Activated CD4-positive, alpha-beta T cell treated with anti-CD3 and anti-CD28 coated beads, Interleukin-2, amount 10 ng/mL, durations not matched to agents 24 days and 14 days (primary cell): ENCODE results near the gene KCNQ5. TPM values are rescaled to one million over a fixed set of nuclear protein-coding genes. Genes with fewer than 3 reads are reported as not detected.
A peak's percentile ranks its signal among the peaks of the same experiment; 100 is the strongest.
"Not testable (repeated sequence)": the region's sequence is repeated elsewhere in the genome, so short reads cannot be mapped to it uniquely, and the experiment has no call there.

ENCODE experiments used
- DNase-seq: peaks from one replicate; pipeline ENCODE4 v3.0.0; 2022
- H3K27ac Mint-ChIP-seq: one replicate; pipeline ENCODE4 v1.8.0; 2022; ENCODE audit warnings: mild to moderate bottlenecking, mixed read lengths
- H3K27me3 Mint-ChIP-seq: one replicate; pipeline ENCODE4 v1.8.0; 2022; ENCODE audit warnings: mixed read lengths
- H3K36me3 Mint-ChIP-seq: one replicate; pipeline ENCODE4 v1.8.0; 2022; ENCODE audit warnings: low read depth, mild to moderate bottlenecking, mixed read lengths
- H3K4me1 Mint-ChIP-seq: one replicate; pipeline ENCODE4 v1.8.0; 2021; ENCODE audit warnings: mixed read lengths
- H3K4me3 Mint-ChIP-seq: one replicate; pipeline ENCODE4 v1.8.0; 2022; ENCODE audit warnings: mild to moderate bottlenecking, moderate library complexity, mixed read lengths
- H3K9me3 Mint-ChIP-seq: one replicate; pipeline ENCODE4 v1.8.0; 2021; ENCODE audit warnings: mixed read lengths
- intact Hi-C: fragments of 100-400 bp; cut with micrococcal nuclease; formaldehyde crosslinking; loops from one replicate; pipeline ENCODE4 v1.15.1; 2023
- total RNA-seq: library from RNA; stranded (reverse); gene quantifications from 2 replicates; pipeline ENCODE4 v1.2.3, GENCODE V29; 2022

The KCNQ5 gene
- total RNA-seq, 1 donor from 2014 or later: 13.7 TPM

DNA sequence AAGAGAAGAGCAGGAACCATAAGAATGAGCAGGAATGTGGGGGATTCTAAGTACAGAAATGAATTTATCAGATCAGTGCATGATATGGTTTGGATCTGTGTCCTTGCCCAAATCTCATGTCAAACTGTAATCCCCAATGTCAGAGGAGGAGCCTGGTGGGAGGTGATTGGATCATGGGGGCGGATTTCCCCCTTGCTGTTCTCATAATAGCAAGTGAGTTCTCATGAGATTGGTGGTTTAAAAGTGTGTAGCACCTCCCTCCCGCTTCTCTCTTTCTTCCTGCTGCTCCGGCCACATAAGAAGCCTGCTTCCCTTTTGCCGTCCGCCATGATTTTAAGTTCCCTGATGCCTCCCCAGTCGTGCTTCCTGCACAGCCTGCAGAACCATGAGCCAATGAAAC, 554.2 kb downstream of the KCNQ5 start:
- H3K27ac Mint-ChIP-seq: no peak overlapping the region
- peaks cover 3% of the 10 kb centered on the region for H3K4me1 Mint-ChIP-seq
- intact Hi-C loops: no loop called here
- H3K36me3 Mint-ChIP-seq: no peaks in the 10 kb centered on the region
- DNase-seq: no peak
- no peaks in the 10 kb centered on the region for H3K9me3 Mint-ChIP-seq
- H3K27me3 Mint-ChIP-seq: no peaks in the 10 kb centered on the region
- no peak overlapping the region for H3K4me3 Mint-ChIP-seq

DNA sequence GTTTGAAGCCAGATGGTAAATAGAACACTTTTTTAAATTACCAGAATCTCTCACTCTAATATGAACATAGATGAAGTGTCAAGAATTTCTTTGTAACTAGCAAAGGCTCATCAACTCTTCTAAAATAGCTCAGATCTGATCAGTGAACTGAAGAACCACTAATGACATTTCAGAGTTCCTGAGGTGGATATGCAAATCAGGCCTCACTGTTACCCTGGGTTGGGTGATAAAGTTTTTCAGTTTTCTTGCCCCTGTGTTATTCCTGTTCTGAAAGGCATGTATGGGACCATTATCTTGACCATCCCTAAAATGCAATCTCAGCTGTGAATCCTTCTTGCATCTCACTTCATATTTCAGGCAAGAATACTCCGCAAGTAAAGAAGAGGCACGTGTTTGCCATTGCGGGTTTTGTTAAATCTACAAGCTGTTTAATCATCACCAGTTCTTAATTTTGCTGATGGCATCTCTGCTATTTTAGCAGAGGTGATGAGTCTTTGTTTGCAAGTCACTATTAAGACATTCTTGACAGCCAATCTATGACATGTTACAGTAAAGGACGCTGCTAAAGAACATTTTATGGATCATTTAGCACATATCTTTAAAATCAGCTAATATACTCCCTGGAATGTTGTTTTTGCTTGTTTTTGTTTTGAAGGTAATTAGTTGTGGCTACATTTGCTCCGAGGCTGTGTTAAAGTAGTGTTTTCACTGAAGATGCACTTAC, 555.5 kb downstream of the KCNQ5 start:
- Mint-ChIP-seq H3K9me3 (no peaks in the 10 kb centered on the region), H3K4me3 (no peak overlapping the region), H3K27me3 (no peaks in the 10 kb centered on the region), H3K36me3 (no peaks in the 10 kb centered on the region), H3K27ac (no peak overlapping the region), H3K4me1 (peaks cover 3% of the 10 kb centered on the region)
- DNase-seq: no peak
- intact Hi-C loops: no loop called here

GRCh38 chr6:73180076-73180738, 558.3 kb downstream of the KCNQ5 start:
- intact Hi-C loops: loop anchor here (2.0 to 10.0 kb wide), 3 partner anchors 49 to 1645 kb away; no protein-coding TSS in a partner anchor
- DNase-seq: no peak
- H3K4me3 Mint-ChIP-seq: no peak overlapping the region
- peaks cover 3% of the 10 kb centered on the region for H3K4me1 Mint-ChIP-seq
- H3K27ac Mint-ChIP-seq: no peak overlapping the region
- H3K36me3 Mint-ChIP-seq: no peaks in the 10 kb centered on the region
- H3K9me3 Mint-ChIP-seq: no peaks in the 10 kb centered on the region
- no peaks in the 10 kb centered on the region for H3K27me3 Mint-ChIP-seq

- Mint-ChIP-seq H3K4me3 (no peak overlapping the region), H3K36me3 (no peaks in the 10 kb centered on the region), H3K4me1 (peaks cover 3% of the 10 kb centered on the region), H3K27ac (no peak overlapping the region), H3K27me3 (no peaks in the 10 kb centered on the region), H3K9me3 (no peaks in the 10 kb centered on the region)
- DNase-seq: peak; percentile 67
- intact Hi-C loops: loop anchor here (1.0 to 10.0 kb wide), 5 partner anchors 50 to 1646 kb away; no protein-coding TSS in a partner anchor
These were observed 559.1 kb downstream of the KCNQ5 start for GRCh38 chr6:73180763-73181619.

GRCh38 chr6:73182021-73182607, 560.2 kb downstream of the KCNQ5 start:
- intact Hi-C loops: loop anchor here (10.0 kb wide), 1 partner anchor 1647 kb away; no protein-coding TSS in a partner anchor
- DNase-seq: no peak
- no peaks in the 10 kb centered on the region for H3K9me3 Mint-ChIP-seq
- no peak overlapping the region for H3K4me3 Mint-ChIP-seq
- no peaks in the 10 kb centered on the region for H3K36me3 Mint-ChIP-seq
- no peak overlapping the region for H3K27ac Mint-ChIP-seq
- peaks cover 3% of the 10 kb centered on the region for H3K4me1 Mint-ChIP-seq
- H3K27me3 Mint-ChIP-seq: no peaks in the 10 kb centered on the region

DNA sequence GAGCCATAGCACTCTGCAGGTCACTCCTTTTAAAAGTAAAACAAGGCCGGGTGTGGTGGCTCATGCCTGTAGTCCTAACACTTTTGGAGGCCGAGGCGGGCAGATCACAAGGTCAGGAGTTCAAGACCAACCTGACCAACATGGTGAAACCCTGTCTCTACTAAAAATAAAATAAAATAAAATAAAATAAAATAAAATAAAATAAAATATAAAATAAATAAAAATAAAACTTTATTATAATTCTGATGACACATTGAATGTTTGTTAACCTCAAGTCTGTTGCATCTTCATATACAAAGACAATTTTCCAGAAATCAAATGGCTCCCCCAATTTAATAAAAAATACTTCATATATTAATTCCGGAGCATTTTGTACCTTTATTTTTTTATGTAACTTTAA, 571.4 kb downstream of the KCNQ5 start:
- H3K4me1 Mint-ChIP-seq, H3K4me3 Mint-ChIP-seq, intact Hi-C loops, H3K27ac Mint-ChIP-seq, H3K36me3 Mint-ChIP-seq, H3K27me3 Mint-ChIP-seq, DNase-seq, H3K9me3 Mint-ChIP-seq: not testable (repeated sequence)

DNA sequence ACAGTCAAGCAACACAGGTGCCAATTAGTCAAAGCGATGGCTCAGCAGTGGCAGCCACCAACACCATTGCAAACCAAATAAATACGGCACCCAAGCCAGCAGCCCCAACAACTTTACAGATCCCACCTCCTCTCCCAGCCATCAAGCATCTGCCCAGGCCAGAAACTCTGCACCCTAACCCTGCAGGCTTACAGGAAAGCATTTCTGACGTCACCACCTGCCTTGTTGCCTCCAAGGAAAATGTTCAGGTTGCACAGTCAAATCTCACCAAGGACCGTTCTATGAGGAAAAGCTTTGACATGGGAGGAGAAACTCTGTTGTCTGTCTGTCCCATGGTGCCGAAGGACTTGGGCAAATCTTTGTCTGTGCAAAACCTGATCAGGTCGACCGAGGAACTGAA, 572.9 kb downstream of the KCNQ5 start:
- intact Hi-C loops: no loop called here
- Mint-ChIP-seq H3K4me1 (no peaks in the 10 kb centered on the region), H3K36me3 (no peaks in the 10 kb centered on the region), H3K27me3 (no peaks in the 10 kb centered on the region), H3K27ac (no peak overlapping the region), H3K4me3 (no peak overlapping the region), H3K9me3 (no peaks in the 10 kb centered on the region)
- no peak for DNase-seq

DNA sequence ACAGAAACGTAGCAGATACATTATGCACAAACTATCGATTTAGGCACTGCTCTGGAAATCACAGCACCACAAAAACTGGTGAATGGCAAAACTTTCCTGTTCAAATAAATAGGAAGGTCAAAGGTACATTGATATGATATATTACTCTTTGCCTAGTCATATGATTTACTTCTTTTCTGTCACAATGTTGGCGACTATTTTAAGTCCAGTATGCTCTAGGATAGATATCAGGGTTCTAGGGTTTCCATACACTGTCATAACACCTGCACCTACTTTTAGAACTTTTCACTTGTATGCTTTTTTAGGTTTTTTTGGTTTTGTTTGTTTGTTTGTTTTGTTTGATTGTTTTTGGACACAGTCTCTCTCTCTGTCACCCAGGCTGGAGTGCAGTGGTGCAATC, 578.4 kb downstream of the KCNQ5 start:
- DNase-seq: no peak
- H3K4me3 Mint-ChIP-seq: no peak overlapping the region
- H3K4me1 Mint-ChIP-seq: no peaks in the 10 kb centered on the region
- no peaks in the 10 kb centered on the region for H3K36me3 Mint-ChIP-seq
- H3K27me3 Mint-ChIP-seq: no peaks in the 10 kb centered on the region
- intact Hi-C loops: no loop called here
- H3K9me3 Mint-ChIP-seq: no peaks in the 10 kb centered on the region
- H3K27ac Mint-ChIP-seq: no peak overlapping the region

GRCh38 chr6:73200735-73201134, 578.9 kb downstream of the KCNQ5 start:
- Mint-ChIP-seq H3K27me3 (no peaks in the 10 kb centered on the region), H3K4me3 (no peak overlapping the region), H3K36me3 (no peaks in the 10 kb centered on the region), H3K9me3 (no peaks in the 10 kb centered on the region), H3K4me1 (no peaks in the 10 kb centered on the region), H3K27ac (no peak overlapping the region)
- DNase-seq: no peak
- intact Hi-C loops: no loop called here

GRCh38 chr6:73203098-73203497, 581.2 kb downstream of the KCNQ5 start:
- Mint-ChIP-seq H3K4me3 (no peak overlapping the region), H3K27me3 (peaks cover 3% of the 10 kb centered on the region), H3K27ac (no peak overlapping the region), H3K36me3 (no peaks in the 10 kb centered on the region), H3K4me1 (no peaks in the 10 kb centered on the region), H3K9me3 (no peaks in the 10 kb centered on the region)
- no peak for DNase-seq
- intact Hi-C loops: no loop called here

GRCh38 chr6:73204252-73204651, 582.4 kb downstream of the KCNQ5 start:
- intact Hi-C loops: no loop called here
- Mint-ChIP-seq H3K9me3 (no peaks in the 10 kb centered on the region), H3K36me3 (no peaks in the 10 kb centered on the region), H3K4me3 (no peak overlapping the region), H3K4me1 (no peaks in the 10 kb centered on the region), H3K27me3 (peaks cover 3% of the 10 kb centered on the region), H3K27ac (no peak overlapping the region)
- no peak for DNase-seq

GRCh38 chr6:73207221-73207837, 585.5 kb downstream of the KCNQ5 start:
- H3K4me3 Mint-ChIP-seq: no peak overlapping the region

GRCh38 chr6:73209117-73209516, 587.3 kb downstream of the KCNQ5 start:
- Mint-ChIP-seq H3K36me3 (no peaks in the 10 kb centered on the region), H3K4me1 (no peaks in the 10 kb centered on the region), H3K4me3 (no peak overlapping the region), H3K9me3 (no peaks in the 10 kb centered on the region), H3K27me3 (peaks cover 3% of the 10 kb centered on the region), H3K27ac (no peak overlapping the region)
- intact Hi-C loops: no loop called here
- no peak for DNase-seq

More at GRCh38 chr6:73207221-73207837, 585.5 kb downstream of the KCNQ5 start:
- H3K9me3 Mint-ChIP-seq: no peaks in the 10 kb centered on the region
- intact Hi-C loops: no loop called here
- H3K27ac Mint-ChIP-seq: no peak overlapping the region
- peaks cover 3% of the 10 kb centered on the region for H3K27me3 Mint-ChIP-seq
- DNase-seq: no peak
- no peaks in the 10 kb centered on the region for H3K36me3 Mint-ChIP-seq
- no peaks in the 10 kb centered on the region for H3K4me1 Mint-ChIP-seq
